CD4-positive, alpha-beta T cell treated with Interleukin-6 at 100 ng/mL for 8 hours (primary cell): ENCODE data around the gene NPLOC4.

Experiments
- DNase-seq: peaks from one replicate; pipeline ENCODE4 v3.0.0-alpha.2; 2020; ENCODE audit warnings: mixed read lengths, low spot score

Gene NPLOC4

GRCh38 chr17:81518113-81518784, 118.7 kb downstream of the NPLOC4 start:
- no peak for DNase-seq

- DNase-seq = no peak
Observed at GRCh38 chr17:81517339-81518112, 119.4 kb downstream of the NPLOC4 start.

GRCh38 chr17:81517009-81517338, 119.9 kb downstream of the NPLOC4 start:
- DNase-seq = no peak

GRCh38 chr17:81516439-81516838, 120.5 kb downstream of the NPLOC4 start:
- DNase-seq = no peak

GRCh38 chr17:81515530-81516041, 121.3 kb downstream of the NPLOC4 start:
- DNase-seq = no peak

- peak; percentile 70 for DNase-seq
Observed at GRCh38 chr17:81514739-81515529, 122.0 kb downstream of the NPLOC4 start.

- DNase-seq = no peak
Observed at GRCh38 chr17:81514489-81514738, 122.5 kb downstream of the NPLOC4 start.

- DNase-seq = no peak
Observed at GRCh38 chr17:81513753-81514488, 123.0 kb downstream of the NPLOC4 start.

GRCh38 chr17:81513372-81513752, 123.5 kb downstream of the NPLOC4 start:
- DNase-seq = peak; percentile 45

GRCh38 chr17:81512562-81513371, 124.1 kb downstream of the NPLOC4 start, which contains the start of gene ACTG1:
Gene ACTG1 (minus strand): TSS chr17:81512799. CDS start chr17:81512354, 445 bp downstream.
- peak; percentile 93 for DNase-seq

GRCh38 chr17:81511804-81512561, 124.9 kb downstream of the NPLOC4 start:
- peak; percentile 30 for DNase-seq

GRCh38 chr17:81511554-81511803, 125.4 kb downstream of the NPLOC4 start:
- no peak for DNase-seq

- DNase-seq = peak; percentile 35
Observed at GRCh38 chr17:81510785-81511553, 125.9 kb downstream of the NPLOC4 start.

- no peak for DNase-seq
Observed at GRCh38 chr17:81509972-81510784, 126.7 kb downstream of the NPLOC4 start.

- DNase-seq = peak; percentile 36
Observed at GRCh38 chr17:81509207-81509971, 127.5 kb downstream of the NPLOC4 start.

- DNase-seq = no peak
Observed at GRCh38 chr17:81508639-81509206, 128.2 kb downstream of the NPLOC4 start.
